Large intestine (tissue), 3 donors: ENCODE data around the gene ATP10B. TPM values are rescaled to one million over a fixed set of nuclear protein-coding genes. Genes with fewer than 3 reads are reported as not detected.

Source experiments
- DNase-seq, 2 donors: peaks; one replicate each; pipeline versions ENCODE4 v3.0.0 to v3.0.0-alpha.2; 2013
- H3K27ac ChIP-seq: one replicate; pipeline ENCODE4 v1.5.1; 2013; ENCODE audit warnings: low read length
- H3K27me3 ChIP-seq: 2 replicates; pipeline ENCODE4 v1.6.1; 2013; ENCODE audit warnings: low read length; ENCODE audit not compliant: control insufficient read depth, insufficient read depth
- H3K36me3 ChIP-seq: 2 replicates; pipeline ENCODE4 v1.6.1; 2013; ENCODE audit warnings: low read length; ENCODE audit not compliant: control insufficient read depth, insufficient read depth
- H3K4me1 ChIP-seq: one replicate; pipeline ENCODE4 v1.6.1; 2013; ENCODE audit warnings: low read length; ENCODE audit not compliant: control insufficient read depth, insufficient read depth
- H3K4me3 ChIP-seq: one replicate; pipeline ENCODE4 v1.5.1; 2013; ENCODE audit warnings: low read length
- H3K9me3 ChIP-seq: one replicate; pipeline ENCODE4 v1.6.1; 2013; ENCODE audit warnings: mild to moderate bottlenecking, low read depth, low read length, moderate library complexity; ENCODE audit not compliant: control insufficient read depth
- WGBS: methylation state at CpG from one replicate; pipeline ENCODE4 v1.1.5; 2013; ENCODE audit warnings: low lambda C conversion rate; ENCODE audit not compliant: insufficient coverage; 5-methylcytosine and 5-hydroxymethylcytosine counted together
- polyA plus RNA-seq: library from polyadenylated mRNA; unstranded; fragments of 120-200 nt; gene quantifications from one replicate; pipeline ENCODE4 v1.2.1, GENCODE V29; 2013

ATP10B gene
- polyA plus RNA-seq, 1 donor, result 35.6 TPM

DNA sequence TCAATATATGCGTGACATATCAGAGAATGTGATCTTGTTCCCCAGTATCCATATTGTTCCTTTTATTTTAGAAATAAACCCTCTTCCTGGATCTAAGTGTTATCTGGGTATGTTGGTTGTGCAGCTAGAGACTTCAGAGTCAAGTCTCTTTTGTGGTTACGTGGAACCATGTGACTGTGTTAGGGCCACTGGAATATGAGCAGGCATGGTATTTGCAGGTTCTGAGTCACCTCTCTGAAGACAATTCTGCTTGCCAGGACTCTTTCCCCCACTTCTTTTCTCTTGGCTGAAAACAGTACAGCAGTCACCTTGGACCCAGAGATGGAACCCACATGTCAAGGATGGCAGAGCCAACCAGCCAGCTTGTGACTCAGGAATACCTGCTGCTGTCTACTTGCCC, 59.7 kb downstream of the ATP10B start:
- Histone ChIP-seq H3K4me3 (no peak overlapping the region), H3K27me3 (no peaks in the 10 kb centered on the region), H3K4me1 (peaks cover 8% of the 10 kb centered on the region), H3K9me3 (no peaks in the 10 kb centered on the region), H3K36me3 (no peaks in the 10 kb centered on the region), H3K27ac (no peak overlapping the region)
- DNase-seq, result no peak
- WGBS, result 100% methylated on average over 1 of the region's 2 CpGs

DNA sequence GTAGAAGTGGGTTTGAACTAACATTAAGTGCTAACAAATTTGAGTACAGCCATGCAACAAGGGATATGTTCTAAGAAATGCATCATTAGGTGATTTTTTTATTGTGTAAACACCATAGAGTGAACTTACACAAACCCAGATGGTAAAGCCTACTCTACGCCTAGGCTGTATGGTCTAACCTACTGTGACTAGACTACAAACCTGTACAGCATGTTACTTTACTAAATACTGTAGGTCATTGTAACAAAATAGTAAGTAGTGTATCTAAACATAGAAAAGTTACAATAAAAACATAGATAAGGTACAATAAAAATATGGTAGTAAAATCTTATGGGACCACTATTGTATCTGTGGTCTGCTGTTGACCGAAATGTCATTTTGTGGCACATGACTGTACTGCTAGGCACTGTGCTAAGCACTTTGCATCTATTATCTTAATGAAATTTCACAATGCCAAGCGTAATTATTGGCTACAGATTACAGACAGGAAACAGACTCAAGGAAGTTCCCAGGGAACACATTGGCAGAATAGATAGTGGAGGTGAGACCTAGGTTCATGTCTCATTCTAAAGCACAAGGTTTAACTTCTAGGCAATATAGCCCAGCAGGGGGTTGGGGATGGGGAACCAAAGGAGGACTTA, 62.7 kb downstream of the ATP10B start:
- Histone ChIP-seq H3K4me3 (no peak overlapping the region), H3K9me3 (no peaks in the 10 kb centered on the region), H3K27ac (peak overlapping the region; percentile 53), H3K36me3 (no peaks in the 10 kb centered on the region), H3K27me3 (no peaks in the 10 kb centered on the region), H3K4me1 (peaks cover 8% of the 10 kb centered on the region)
- DNase-seq, result peak; percentile 63 to 90
- WGBS, result 43% methylated on average over 1 of the region's 3 CpGs

DNA sequence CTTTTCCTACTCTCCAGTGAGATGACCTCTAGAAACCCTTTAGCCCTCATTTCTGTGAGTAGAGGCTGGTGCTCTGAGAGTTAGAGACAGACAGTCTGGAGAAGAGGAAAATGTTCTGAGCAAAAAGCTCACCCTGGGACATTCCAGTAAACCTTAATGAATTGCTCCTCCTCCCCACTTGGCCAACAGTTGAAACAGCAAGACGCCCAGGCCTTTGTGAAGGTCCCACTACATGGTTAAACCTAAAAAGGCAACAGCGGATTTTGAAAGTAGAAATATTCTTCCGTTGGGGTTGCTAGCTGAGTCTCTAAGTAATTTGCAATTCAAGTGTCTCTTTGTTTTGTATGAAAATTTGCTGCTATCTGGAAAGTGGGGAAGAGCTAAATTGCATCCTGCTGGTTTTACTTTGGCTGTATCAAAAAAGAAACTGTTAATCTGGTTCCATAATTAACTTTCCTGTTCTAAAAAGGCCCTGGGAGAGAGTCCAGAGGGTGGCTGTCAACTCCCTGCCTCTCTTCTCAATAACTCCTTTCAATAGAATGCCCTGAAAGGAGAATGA, 63.8 kb downstream of the ATP10B start:
- H3K4me3 ChIP-seq, result no peak overlapping the region
- no CpG with 5 or more reads among the region's 3 CpGs for WGBS
- no peak overlapping the region for H3K27ac ChIP-seq
- no peaks in the 10 kb centered on the region for H3K36me3 ChIP-seq
- no peaks in the 10 kb centered on the region for H3K9me3 ChIP-seq
- H3K27me3 ChIP-seq, result no peaks in the 10 kb centered on the region
- DNase-seq, result no peak
- peaks cover 8% of the 10 kb centered on the region for H3K4me1 ChIP-seq

DNA sequence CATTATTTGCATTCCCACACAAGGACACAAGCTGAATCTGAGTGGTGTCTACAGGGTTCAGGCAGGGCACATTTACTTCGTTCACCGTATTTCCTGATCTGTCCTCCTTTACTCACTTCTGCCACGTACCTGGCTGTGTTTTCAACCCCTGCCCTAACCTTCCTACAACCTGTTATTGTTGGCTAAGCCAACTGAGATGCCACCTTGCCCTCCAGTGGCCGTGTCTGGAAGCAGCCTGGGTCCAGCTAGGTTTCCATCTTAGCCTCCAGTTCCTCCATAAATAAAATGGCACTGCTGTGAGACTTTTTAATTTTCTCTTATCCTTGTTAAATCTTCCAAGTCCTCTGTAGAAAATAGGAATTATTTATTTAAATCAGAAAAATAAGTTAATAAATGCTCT, 64.8 kb downstream of the ATP10B start:
- Histone ChIP-seq H3K36me3 (no peaks in the 10 kb centered on the region), H3K9me3 (no peaks in the 10 kb centered on the region), H3K4me1 (peaks cover 8% of the 10 kb centered on the region), H3K27ac (no peak overlapping the region), H3K27me3 (no peaks in the 10 kb centered on the region), H3K4me3 (no peak overlapping the region)
- DNase-seq, result peak; percentile 52 to 73
- 50% methylated on average over 1 of the region's 4 CpGs for WGBS

DNA sequence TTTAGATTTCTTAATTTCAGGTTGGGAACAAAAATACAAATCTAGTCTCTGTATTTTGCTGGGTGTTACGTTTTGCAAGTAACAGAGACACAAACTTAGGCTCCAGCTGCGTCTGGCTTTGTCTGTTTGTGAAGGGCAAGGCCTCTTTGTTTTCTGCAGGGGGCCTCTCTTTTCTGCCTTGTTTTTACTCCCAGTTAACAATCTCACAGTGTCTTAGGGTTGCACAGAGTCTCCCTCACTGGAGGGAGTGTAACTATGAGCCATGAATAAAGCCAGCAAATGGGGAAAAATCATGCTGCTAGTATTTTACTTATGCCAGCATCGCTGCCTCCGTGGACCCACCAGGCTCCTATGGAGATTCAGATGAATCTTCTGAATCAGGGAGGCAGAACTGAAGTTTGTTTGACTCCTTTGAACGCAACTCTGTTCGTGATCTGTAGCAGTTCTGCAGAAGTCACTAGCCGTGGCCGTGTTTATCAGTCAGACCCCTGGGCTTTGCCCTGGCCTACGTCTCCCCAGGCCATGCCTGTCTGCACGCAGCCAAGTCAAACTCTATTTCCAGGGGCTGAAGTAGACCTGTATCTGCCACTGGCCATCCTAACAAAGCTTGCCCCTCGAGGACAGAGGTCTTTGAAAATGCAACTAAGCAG, 77.2 kb downstream of the ATP10B start:
- no CpG with 5 or more reads among the region's 11 CpGs for WGBS
- H3K27ac ChIP-seq, result no peak overlapping the region

DNA sequence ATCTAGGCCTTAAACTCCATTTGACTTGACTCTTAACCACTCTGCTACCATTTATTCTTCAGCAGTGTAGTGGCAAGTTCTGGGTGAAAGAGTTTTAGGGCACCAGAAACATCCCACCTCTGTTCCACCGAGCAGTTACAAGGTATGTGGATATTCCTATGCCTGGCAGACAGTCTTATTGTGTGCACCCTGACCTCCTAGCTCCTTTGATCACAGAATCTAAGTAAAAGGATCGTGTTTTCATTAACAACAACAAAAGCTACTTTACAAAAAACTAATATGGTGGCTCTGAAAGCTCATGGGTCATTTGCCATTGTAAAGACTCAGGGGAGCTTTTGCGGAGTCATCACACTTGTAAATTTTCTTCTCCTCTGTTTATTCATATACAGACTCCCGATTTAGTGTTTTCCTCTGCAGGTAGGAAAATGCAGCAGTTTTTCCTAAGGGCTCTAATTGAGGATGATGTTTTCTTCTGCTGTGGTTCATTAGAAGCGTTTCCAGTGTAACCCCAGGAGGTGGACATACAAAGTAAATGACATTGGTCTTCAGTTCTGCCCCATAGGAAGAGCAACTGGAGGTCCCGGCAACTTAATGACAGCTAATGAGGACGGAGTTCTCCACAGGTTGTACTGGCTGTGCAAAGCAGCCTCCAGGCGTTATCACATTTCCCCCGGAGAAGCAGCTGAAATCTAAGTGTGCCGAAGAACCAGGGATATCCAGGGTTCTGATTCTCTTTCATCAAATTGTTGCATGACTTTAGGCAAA, 78.2 kb downstream of the ATP10B start:
- H3K27me3 ChIP-seq, result no peaks in the 10 kb centered on the region
- WGBS, result 100% methylated on average over 1 of the region's 10 CpGs

More for the DNA sequence above, 77.2 kb downstream of the ATP10B start:
- Histone ChIP-seq H3K36me3 (no peaks in the 10 kb centered on the region), H3K9me3 (no peaks in the 10 kb centered on the region), H3K27me3 (no peaks in the 10 kb centered on the region), H3K4me3 (no peak overlapping the region), H3K4me1 (no peaks in the 10 kb centered on the region)
- DNase-seq, result no peak

DNA sequence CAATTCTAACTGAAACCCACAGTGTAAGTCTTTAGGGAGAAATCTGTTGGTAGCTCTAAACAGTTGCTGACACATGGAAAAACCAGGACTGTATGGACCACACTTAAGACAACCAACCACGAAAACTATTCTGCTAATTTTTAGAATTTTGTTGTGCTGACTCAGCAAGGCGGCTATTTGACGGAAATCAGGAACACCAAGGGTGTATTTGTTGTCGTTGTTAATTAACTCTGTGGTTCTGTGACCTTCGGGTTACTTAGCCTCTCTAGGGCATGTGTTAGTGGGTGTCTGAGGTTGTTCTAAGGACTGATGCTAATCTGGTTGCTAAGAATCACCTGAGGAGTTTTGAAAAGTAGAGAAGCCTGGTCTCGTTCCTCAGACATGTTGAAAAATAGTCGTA, 79.2 kb downstream of the ATP10B start:
- Histone ChIP-seq H3K27ac (no peak overlapping the region), H3K4me3 (no peak overlapping the region), H3K9me3 (no peaks in the 10 kb centered on the region), H3K4me1 (no peaks in the 10 kb centered on the region), H3K27me3 (no peaks in the 10 kb centered on the region), H3K36me3 (no peaks in the 10 kb centered on the region)
- WGBS, result 80% methylated on average over 1 of the region's 7 CpGs
- no peak for DNase-seq

More for the DNA sequence above, 78.2 kb downstream of the ATP10B start:
- Histone ChIP-seq H3K4me1 (no peaks in the 10 kb centered on the region), H3K36me3 (no peaks in the 10 kb centered on the region), H3K9me3 (no peaks in the 10 kb centered on the region), H3K4me3 (no peak overlapping the region), H3K27ac (no peak overlapping the region)
- no peak for DNase-seq

DNA sequence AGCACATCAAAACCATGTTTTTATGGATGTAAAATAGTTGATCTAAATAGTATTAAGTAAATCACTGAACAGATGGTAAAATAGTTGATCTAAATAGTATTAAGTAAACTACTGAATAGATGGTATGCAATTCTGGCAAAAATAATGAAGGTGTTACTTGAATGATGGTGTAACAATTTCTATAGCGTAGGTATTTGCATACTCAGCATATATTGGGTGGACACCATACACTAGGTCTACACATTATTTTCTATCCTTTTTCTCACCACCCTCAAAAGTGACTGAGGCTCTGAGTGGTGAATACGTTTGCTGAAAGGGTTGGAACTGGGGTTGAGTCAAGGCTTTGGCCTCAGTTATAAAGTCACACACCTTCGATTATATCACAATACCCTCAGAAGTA, 81.3 kb downstream of the ATP10B start:
- Histone ChIP-seq H3K27ac (no peak overlapping the region), H3K4me3 (no peak overlapping the region), H3K36me3 (no peaks in the 10 kb centered on the region), H3K27me3 (no peaks in the 10 kb centered on the region), H3K9me3 (no peaks in the 10 kb centered on the region), H3K4me1 (no peaks in the 10 kb centered on the region)
- DNase-seq, result no peak
- WGBS, result no CpG with 5 or more reads among the region's 3 CpGs

DNA sequence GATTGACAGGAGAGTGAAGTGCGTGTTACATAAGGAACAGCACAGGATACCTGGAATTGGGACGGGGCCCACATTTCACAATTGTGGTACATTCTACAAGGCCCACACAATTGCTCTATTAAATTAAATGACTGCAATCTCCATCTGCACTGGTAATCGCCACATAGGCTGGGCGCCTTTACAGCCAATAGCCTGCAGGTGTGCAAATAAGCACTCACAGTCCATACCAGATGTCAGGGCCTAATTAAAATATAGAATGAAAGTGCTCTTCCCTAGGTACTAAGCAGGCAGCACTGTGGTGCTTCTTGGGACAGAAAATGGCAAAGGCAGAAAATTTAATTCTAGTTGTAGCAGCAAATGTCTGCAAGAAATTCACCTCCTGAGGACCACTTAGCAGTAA, 82.7 kb downstream of the ATP10B start:
- no peak for DNase-seq
- no peaks in the 10 kb centered on the region for H3K27me3 ChIP-seq
- no CpG with 5 or more reads among the region's 4 CpGs for WGBS
- H3K36me3 ChIP-seq, result no peaks in the 10 kb centered on the region
- H3K4me1 ChIP-seq, result no peaks in the 10 kb centered on the region
- no peak overlapping the region for H3K27ac ChIP-seq
- H3K9me3 ChIP-seq, result no peaks in the 10 kb centered on the region
- no peak overlapping the region for H3K4me3 ChIP-seq

DNA sequence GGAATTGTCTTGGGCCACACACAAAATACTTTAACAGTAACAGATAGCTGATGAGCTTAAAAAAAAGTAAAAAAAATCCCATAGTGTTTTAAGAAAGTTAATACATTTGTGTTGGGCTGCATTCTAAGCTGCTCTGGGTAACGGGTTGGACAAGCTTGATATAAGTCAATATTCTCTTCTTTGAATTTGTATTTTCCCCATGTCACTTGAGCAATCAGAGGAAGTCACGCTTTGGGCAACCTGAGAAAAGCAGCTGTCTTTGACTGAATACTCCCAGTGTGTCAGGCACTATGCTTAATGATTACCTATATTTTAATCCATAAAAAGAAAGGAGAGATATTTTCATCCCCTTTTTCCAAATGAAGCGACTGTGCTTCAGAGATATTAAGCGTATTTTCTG, 84.9 kb downstream of the ATP10B start:
- Histone ChIP-seq H3K4me3 (no peak overlapping the region), H3K36me3 (no peaks in the 10 kb centered on the region), H3K4me1 (no peaks in the 10 kb centered on the region), H3K27ac (no peak overlapping the region), H3K9me3 (no peaks in the 10 kb centered on the region), H3K27me3 (no peaks in the 10 kb centered on the region)
- 100% methylated on average over 1 of the region's 4 CpGs for WGBS
- DNase-seq, result no peak
